GM19193 (cell line): Measurements from ENCODE around the gene KCNE1.

ENCODE experiments used
- POLR2A ChIP-seq: IDR thresholded peaks from 4 replicates; pipeline ENCODE4 v1.6.1; 2011; ENCODE audit not compliant: insufficient read depth, insufficient read length; ENCODE audit errors: extremely low read depth

Gene KCNE1

GRCh38 chr21:34524646-34525601 is 12.9 kb upstream of the KCNE1 start:
- no peak for TF ChIP-seq POLR2A

- TF ChIP-seq POLR2A = no peak
These were observed 11.1 kb upstream of the KCNE1 start for GRCh38 chr21:34523019-34523555.

- no peak for TF ChIP-seq POLR2A
These were observed 10.3 kb upstream of the KCNE1 start for GRCh38 chr21:34522284-34522683.

DNA sequence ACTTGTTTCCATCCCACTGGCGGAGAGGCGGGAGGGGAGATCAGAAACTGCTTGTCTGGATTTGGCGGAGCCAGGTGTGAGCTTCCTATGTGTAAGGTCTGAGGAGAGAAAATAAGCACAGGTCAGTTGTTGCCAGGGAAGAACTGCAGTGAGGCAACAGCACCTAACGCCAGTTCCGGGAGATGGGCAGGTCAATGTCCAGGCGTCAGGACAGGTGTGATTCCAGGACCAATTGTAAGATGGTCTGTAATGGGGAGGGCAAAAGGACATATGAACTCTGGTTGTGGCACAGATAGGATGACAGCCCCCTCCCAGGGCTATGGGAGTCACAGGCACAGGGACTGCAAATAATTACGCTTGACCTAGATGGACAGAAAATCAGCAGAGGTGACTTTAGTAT is 9.6 kb upstream of the KCNE1 start:
- TF ChIP-seq POLR2A = no peak

DNA sequence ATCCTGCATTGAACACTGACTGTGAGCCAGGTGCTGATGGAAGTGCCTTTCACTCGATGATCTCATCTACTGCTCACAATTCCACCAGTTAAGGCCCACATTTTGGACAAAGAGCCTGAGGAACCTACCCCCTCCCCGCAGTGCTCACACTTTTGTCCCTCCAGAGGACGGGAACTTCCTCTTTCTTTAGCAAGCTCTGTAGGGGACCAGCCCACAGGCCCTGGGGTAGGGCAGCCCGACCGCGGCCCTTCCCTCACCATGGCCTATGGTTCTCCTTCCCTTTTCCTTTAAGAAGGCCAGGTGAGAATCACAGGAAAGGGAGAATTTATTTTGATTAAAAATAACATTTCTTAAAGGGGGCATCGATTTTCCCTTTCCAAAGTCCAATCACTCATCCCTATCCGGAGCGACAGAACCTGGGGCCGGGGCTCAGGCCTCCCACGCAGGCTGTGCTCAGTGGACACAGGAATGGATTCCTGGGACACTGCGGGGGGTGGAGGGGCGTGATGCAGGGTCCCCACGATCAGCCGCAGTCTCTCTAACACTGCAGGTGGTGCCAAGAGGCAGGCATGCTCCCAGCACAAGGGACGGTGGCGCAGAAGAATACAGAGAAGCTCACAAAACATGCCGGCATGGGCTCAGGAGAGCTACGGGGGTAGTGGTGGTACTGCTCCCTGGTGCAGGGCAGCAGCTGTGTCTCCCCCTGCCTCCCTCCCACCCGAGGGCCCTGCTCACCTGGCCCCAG is 8.9 kb upstream of the KCNE1 start:
- TF ChIP-seq POLR2A = no peak

DNA sequence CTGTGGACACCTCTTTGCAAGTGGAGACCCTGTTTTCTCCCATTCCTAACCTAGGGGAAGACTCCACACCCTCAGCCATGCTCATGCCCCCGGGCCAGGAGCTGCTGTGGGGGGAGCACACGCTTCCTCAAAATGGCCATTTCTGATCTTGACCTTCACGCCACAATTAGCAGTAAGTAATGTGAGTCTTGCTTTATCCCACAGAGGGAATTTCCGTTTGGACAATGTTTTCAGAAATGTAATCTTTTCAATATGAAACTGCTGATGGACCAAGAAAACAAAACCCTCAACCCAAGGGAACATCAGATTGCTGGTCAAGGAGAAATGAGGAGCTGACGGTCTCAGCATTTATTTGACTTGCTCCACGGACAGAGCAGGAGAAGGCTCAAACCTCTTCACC is 8.3 kb upstream of the KCNE1 start:
- no peak for TF ChIP-seq POLR2A

DNA sequence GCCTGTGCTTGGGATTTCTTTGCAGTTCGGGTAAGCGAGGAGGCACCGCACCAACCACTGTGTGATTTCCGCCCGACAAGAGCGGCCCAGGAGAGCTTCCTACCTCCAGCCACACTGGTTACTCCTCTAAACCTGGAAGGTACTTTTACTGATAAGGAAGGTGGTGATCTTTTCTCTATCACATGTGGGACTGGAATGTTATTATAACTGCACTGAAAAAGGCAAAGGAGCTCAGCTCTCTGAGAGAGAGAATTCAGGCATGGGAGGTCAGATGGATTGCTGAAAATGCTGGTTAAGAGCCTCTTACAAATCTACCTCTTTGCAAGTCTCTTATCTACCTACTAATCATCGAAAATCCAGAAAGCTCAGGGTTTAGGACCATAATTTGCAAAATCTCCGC is 7.7 kb upstream of the KCNE1 start:
- no peak for TF ChIP-seq POLR2A

DNA sequence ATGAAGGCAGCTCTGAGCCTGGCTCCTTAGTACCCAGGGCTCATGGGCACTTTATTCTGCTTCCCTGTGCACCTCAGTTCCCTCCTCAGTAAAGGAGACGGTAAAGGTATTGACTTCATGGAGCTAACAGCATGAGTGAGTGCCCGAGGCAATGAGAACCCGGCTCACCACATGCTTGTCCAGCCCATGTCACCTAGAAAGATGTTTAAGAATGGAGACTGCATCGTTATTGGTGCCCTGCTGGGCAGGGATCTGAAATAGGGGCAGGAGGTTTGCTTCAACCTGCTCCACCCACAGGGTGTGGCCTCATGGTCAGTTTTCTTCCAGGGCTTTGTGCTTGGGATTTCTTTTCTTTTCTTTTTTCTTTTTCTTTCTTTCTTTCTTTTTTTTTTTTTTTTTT is 7.0 kb upstream of the KCNE1 start:
- TF ChIP-seq POLR2A = no peak

- TF ChIP-seq POLR2A = no peak
These were observed 6.3 kb upstream of the KCNE1 start for GRCh38 chr21:34518301-34518700.

- no peak for TF ChIP-seq POLR2A
These were observed 5.7 kb upstream of the KCNE1 start for GRCh38 chr21:34517491-34518245.

DNA sequence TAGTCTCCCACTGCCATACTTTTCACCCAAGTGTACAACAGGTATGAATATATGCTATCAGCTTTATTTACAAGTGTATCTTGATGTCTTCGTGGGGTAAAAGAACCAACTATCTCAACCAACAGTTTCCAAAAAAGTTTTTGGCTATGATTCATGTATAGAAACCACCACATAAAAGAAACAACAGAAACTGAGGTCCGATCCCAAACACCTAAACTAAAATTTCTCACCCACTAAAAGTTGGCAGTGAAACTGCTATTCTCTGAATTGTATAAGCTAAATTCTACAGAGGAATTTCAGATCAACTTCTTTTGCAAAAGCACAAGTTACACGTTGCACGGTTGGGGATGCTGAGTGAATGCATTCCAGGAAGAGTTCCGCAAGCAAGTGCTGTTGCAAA is 5.0 kb upstream of the KCNE1 start:
- TF ChIP-seq POLR2A = no peak

DNA sequence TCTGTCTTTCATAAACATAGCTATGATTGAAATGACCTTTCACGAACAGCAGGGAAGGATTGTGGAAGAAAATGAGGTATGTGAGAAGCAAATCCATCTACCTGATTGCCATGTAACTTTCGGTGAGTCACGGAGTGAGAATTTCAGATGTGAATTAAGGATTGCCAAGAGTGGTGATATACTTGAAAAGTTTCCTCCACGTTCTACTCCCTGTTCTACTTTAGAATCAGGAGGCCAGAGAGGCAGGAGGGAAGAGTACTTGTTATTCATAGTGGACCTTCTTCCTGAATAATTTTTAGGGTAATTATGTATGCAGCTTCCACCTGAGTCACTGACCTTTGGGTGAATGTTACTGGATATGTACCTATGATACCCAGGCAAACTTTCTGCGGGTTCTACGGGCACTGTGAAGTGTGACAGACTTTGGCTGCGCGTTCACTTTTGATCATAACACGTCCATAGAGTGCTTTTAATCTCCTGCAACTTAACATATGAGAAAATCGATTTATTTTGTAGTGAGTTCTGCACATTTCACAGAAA is 2.6 kb upstream of the KCNE1 start:
- TF ChIP-seq POLR2A = no peak

DNA sequence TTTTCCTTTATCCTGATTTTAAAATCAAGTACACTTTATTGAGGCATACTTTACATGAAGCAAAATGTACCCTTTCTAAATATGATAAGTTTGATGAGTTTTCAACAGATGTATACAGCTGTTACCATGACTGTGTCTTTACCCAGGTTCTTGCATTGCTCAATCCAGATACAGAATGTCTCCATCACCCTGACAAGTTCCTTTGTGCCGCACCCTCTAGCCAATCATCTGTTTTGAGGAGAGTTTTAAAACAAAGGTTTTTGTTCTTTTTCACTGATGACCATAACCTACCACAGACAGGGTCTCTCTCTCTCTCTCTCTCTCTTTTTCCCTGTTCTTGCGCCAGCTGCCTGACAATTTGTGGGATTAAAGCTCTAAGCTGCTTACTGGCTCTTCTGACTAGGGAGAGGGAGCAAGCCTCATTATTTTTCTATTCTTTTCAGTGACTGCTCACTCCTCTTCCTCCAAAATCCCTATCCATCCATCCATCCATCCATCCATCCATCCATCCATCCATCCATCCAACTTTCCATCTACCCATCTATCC is 1.2 kb upstream of the KCNE1 start:
- no peak for TF ChIP-seq POLR2A

DNA sequence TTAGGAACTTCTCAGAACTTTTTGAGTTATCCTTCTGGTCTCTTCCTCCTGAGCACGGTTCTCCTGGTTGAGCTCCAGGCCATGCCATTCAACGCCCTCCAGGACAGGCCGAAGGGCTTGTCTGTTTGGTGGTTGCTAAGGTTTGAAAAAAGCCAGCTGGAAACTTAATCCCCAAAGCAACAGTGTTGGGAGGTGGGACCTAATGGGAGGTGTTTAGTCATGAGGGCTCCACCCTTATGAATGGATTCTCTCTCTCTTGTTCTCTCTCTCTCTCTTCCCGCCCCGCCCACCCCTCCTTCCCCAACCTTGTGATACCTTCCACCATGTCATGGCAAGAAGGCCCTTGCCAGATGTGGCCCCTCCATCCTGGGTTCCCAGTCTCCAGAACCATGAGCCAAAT is 829 bp downstream of the KCNE1 start:
- no peak for TF ChIP-seq POLR2A
